ENCODE data around the gene BCKDK. TPM values are rescaled to one million over a fixed set of nuclear protein-coding genes. Genes with fewer than 3 reads are reported as not detected.

BCKDK gene
- polyA plus RNA-seq, 4 donors, result 30.1 to 46.3 (median 35.9) TPM

GRCh38 chr16:31079342-31079944 lies 28.7 kb upstream of the BCKDK start:
- DNase-seq (ENCODE audit: low read depth in 4 of 4, low spot score in 3 of 4), result no peak

DNA sequence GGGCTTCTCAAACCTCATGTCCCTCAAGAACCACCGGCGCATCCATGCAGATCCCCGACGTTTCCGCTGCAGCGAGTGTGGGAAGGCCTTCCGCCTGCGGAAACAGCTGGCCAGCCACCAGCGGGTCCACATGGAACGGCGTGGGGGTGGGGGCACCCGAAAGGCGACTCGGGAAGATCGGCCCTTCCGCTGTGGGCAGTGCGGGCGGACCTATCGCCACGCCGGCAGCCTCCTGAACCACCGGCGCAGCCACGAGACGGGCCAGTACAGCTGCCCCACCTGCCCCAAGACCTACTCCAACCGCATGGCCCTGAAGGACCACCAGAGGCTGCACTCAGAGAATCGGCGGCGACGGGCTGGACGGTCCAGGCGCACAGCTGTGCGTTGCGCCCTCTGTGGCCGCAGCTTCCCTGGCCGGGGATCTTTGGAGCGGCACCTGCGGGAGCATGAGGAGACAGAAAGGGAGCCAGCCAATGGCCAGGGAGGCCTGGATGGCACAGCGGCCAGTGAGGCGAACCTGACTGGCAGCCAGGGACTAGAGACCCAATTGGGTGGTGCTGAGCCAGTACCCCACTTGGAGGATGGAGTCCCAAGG lies 28.1 kb upstream of the BCKDK start:
- no peak for DNase-seq (ENCODE audit: low read depth in 4 of 4, low spot score in 3 of 4)

DNA sequence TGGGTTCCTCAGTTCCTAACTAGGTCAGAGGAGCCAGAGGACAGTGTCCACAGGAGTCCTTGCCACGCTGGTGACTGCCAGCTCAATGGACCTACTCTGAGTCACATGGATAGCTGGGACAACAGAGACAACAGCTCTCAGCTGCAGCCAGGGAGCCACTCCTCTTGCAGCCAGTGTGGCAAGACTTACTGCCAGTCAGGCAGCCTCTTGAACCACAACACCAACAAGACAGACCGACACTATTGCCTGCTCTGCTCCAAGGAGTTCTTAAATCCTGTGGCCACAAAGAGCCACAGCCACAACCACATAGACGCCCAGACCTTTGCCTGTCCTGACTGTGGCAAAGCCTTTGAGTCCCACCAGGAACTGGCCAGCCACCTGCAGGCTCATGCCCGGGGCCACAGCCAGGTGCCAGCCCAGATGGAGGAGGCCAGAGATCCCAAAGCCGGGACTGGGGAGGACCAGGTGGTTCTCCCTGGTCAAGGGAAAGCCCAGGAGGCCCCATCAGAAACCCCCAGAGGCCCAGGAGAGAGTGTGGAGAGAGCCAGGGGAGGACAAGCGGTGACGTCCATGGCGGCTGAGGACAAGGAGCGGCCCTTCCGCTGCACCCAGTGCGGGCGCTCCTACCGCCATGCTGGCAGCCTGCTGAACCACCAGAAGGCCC lies 27.3 kb upstream of the BCKDK start:
- no peak for DNase-seq (ENCODE audit: low read depth in 4 of 4, low spot score in 3 of 4)

GRCh38 chr16:31081428-31082351 lies 26.5 kb upstream of the BCKDK start:
- no peak for DNase-seq (ENCODE audit: low read depth in 4 of 4, low spot score in 3 of 4)

GRCh38 chr16:31082368-31083045 lies 25.7 kb upstream of the BCKDK start:
- DNase-seq (ENCODE audit: low read depth in 4 of 4, low spot score in 3 of 4), result no peak

GRCh38 chr16:31083081-31083480 lies 25.1 kb upstream of the BCKDK start:
- DNase-seq (ENCODE audit: low read depth in 4 of 4, low spot score in 3 of 4), result no peak

GRCh38 chr16:31083556-31083955 lies 24.6 kb upstream of the BCKDK start:
- DNase-seq (ENCODE audit: low read depth in 4 of 4, low spot score in 3 of 4), result no peak

DNA sequence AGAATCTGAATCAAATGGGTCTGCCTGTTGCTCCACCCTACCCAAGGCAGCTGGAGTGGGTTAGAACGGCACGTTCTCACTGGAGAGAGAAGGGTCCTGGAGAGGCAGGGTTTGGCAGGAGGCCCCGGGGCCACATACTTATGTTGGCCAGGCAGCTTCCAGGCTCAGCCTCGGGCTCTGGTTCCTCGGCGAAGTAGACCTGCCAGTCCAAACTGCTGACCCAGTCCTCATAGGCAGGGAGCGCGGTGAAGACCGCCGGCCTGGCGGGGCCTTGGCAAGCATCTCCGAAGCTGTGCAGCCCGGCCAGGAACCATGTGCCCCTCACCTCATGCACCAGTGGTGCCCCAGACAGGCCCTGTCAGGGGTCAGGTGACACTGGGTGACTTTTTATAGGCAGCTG lies 24.2 kb upstream of the BCKDK start:
- no peak for DNase-seq (ENCODE audit: low read depth in 4 of 4, low spot score in 3 of 4)

DNA sequence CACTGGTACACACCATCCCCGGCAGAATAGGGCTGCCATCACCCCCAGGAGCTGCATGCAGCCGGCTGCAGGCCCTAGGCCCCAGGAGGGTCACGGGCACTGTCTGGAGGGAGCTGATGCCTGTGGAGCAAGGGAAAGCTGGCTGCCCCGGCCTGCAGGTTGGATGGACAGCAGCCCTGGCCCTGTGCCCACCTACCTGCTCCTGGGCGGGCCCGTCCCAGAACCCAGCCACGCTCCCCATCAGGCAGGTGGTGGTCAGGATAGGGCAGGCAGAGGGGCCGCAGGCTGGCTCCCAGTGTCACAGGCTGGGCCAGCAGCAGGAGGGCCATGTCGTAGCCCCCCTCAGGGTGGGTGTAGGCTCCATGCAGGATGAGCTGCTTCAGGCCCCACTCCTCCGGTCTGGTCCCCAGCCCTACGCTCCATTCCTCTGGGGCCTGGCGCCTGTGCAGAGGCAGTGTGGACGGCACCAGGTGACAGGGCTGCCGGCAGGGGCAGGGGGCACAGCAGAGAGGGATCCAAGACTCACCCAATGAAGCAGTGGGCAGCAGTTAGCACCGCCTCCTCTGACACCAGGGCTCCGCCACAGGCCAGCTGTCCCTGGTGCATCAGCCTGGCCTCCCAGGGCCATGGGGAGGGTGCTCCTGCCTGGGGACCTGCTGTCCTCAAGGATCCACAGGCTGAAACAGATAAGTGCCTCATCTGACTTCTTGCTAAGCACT lies 23.4 kb upstream of the BCKDK start:
- DNase-seq (ENCODE audit: low read depth in 4 of 4, low spot score in 3 of 4), result no peak

- no peak for DNase-seq (ENCODE audit: low read depth in 4 of 4, low spot score in 3 of 4)
These were observed 22.8 kb upstream of the BCKDK start for GRCh38 chr16:31085411-31085810.

DNA sequence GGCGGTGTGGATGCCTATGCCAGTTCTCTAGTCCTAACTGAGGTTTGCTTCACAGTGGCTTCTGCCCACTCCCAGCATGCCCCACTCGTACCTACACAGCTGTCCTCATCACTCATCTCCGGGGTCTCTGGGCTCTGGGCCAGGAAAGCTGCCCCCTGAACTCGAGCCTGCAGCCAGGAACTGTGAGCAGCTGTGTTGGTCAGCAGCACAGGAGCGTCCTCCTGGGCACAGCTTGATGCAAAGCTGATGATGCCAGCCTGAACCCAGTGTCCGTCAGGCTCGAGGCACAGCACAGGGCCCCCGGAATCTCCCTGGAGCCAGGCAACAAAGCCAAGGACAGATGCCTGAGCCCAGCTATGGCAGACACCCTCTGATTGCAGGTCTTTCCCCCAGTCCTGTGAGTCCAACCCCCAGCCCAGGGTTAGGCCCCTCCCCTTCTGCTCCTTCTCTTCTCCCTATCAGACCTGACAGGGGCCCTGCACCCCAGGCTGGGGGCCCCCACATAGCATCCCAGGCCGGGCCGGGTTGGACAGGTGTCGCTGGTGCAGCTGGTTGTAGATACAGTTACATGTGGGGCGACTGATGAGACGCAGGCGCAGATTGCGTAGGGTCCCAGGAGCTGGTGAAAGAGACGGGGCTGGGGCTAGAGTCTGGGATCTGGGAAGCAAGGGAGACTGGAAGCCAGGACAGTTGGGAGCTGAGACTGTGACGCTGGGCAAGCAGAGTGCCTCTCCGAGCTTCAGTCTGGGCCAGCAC lies 22.1 kb upstream of the BCKDK start:
- DNase-seq (ENCODE audit: low read depth in 4 of 4, low spot score in 3 of 4), result no peak

- DNase-seq (ENCODE audit: low read depth in 4 of 4, low spot score in 3 of 4), result no peak
These were observed 21.6 kb upstream of the BCKDK start for GRCh38 chr16:31086629-31086906.

- DNase-seq (ENCODE audit: low read depth in 4 of 4, low spot score in 3 of 4), result no peak
These were observed 20.7 kb upstream of the BCKDK start for GRCh38 chr16:31087481-31087880.

GRCh38 chr16:31087971-31088370 lies 20.2 kb upstream of the BCKDK start:
- no peak for DNase-seq (ENCODE audit: low read depth in 4 of 4, low spot score in 3 of 4)

GRCh38 chr16:31088459-31089183 lies 19.6 kb upstream of the BCKDK start, which contains the start of gene PRSS53:
TSS of gene PRSS53 (minus strand) at chr16:31088943. CDS start at chr16:31088809, 134 bp downstream.
- DNase-seq (ENCODE audit: low read depth in 4 of 4, low spot score in 3 of 4), result no peak

GRCh38 chr16:31089199-31089598 lies 19.0 kb upstream of the BCKDK start:
- DNase-seq (ENCODE audit: low read depth in 4 of 4, low spot score in 3 of 4), result no peak

- no peak for DNase-seq (ENCODE audit: low read depth in 4 of 4, low spot score in 3 of 4)
These were observed 17.6 kb upstream of the BCKDK start for GRCh38 chr16:31090540-31090939.

DNA sequence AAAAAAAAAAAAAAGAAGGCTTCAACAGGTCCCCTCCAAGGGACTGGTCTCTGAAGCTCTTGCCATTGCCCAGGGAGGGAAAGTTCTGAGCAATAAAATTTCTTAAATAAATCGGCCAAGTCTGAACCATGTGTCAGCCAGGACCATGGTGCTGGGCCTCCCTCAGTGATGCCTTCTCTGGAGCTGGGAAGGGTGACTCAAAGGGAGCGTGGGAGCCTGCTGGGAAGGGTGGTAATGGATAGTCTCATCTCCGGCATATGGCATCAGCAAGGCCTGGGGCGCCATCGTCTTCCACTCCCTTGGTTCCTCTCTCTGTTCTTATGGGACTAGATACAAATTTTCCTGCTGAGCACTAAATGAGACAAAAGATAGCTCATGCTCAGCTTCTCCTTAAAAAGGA lies 15.9 kb upstream of the BCKDK start:
- DNase-seq (ENCODE audit: low read depth in 4 of 4, low spot score in 3 of 4), result no peak

All from left renal pelvis (tissue), 4 donors.